Progenitor cell of endocrine pancreas (in vitro differentiated cells): ENCODE results near the gene CDK11B. TPM values are rescaled to one million over a fixed set of nuclear protein-coding genes. Genes with fewer than 3 reads are reported as not detected.
A peak's percentile ranks its signal among the peaks of the same experiment; 100 is the strongest.
"Not testable (repeated sequence)": the region's sequence is repeated elsewhere in the genome, so short reads cannot be mapped to it uniquely, and the experiment has no call there.

ENCODE experiments used
- DNase-seq: peaks from one replicate; pipeline ENCODE4 v3.0.0; 2021; ENCODE audit warnings: low spot score; ENCODE audit not compliant: unreplicated experiment
- H3K27ac Mint-ChIP-seq: 2 replicates; pipeline ENCODE4 v1.8.0; 2021; ENCODE audit warnings: mild to moderate bottlenecking, moderate library complexity, mixed read lengths
- H3K27me3 Mint-ChIP-seq: 2 replicates; pipeline ENCODE4 v1.8.0; 2021; ENCODE audit warnings: mixed read lengths
- H3K36me3 Mint-ChIP-seq: 2 replicates; pipeline ENCODE4 v1.8.0; 2022; ENCODE audit warnings: mixed read lengths; ENCODE audit not compliant: insufficient read depth
- H3K4me1 Mint-ChIP-seq: 2 replicates; pipeline ENCODE4 v1.8.0; 2021; ENCODE audit warnings: low read depth, mixed read lengths
- H3K4me3 Mint-ChIP-seq: 2 replicates; pipeline ENCODE4 v1.8.0; 2021; ENCODE audit warnings: low read depth, mild to moderate bottlenecking, moderate library complexity, mixed read lengths
- H3K9me3 Mint-ChIP-seq: 2 replicates; pipeline ENCODE4 v1.8.0; 2021; ENCODE audit warnings: low read depth, mixed read lengths
- CTCF ChIP-seq: fragments of 200-600 bp; sonication (generic); IDR thresholded peaks from one replicate; pipeline ENCODE4 v1.5.0; 2021; ENCODE audit warnings: antibody characterized with exemption, mild to moderate bottlenecking; ENCODE audit not compliant: unreplicated experiment
- long read RNA-seq: library from polyadenylated mRNA; unstranded; transcript quantifications from one replicate; pipeline ENCODE4 v2.0.0, GENCODE V29; 2020
- total RNA-seq: library from RNA; stranded (reverse); gene quantifications from 2 replicates; pipeline ENCODE4 v1.2.1, GENCODE V29; 2021

The CDK11B gene
- total RNA-seq: 26.3 and 28.7 TPM in 2 replicates
- long read RNA-seq, partial matches to known transcripts: 2 of 2 reads
- long read RNA-seq, other reads (novel, unspliced or antisense): 0 of 2 reads

GRCh38 chr1:1658583-1659549 lies at the start of gene CDK11B:
Gene CDK11B, minus strand, starts transcription at chr1:1659004. Its CDS starts 1,519 bp downstream, at chr1:1657485.
- DNase-seq: peak; percentile 79
- not testable (repeated sequence) for H3K9me3 Mint-ChIP-seq, H3K27me3 Mint-ChIP-seq, H3K4me1 Mint-ChIP-seq, H3K36me3 Mint-ChIP-seq
- H3K4me3 Mint-ChIP-seq: peak within 1 kb of the TSS; percentile 96
- peak within 1 kb of the TSS; percentile 100 for H3K27ac Mint-ChIP-seq
- TF ChIP-seq CTCF: peak; percentile 53

GRCh38 chr1:1707897-1708296 lies 49.1 kb upstream of the CDK11B start:
- H3K4me3 Mint-ChIP-seq, H3K9me3 Mint-ChIP-seq, H3K36me3 Mint-ChIP-seq, H3K27ac Mint-ChIP-seq, DNase-seq, H3K4me1 Mint-ChIP-seq, H3K27me3 Mint-ChIP-seq: not testable (repeated sequence)

- not testable (repeated sequence) for H3K9me3 Mint-ChIP-seq, DNase-seq, H3K27ac Mint-ChIP-seq, H3K4me3 Mint-ChIP-seq, H3K4me1 Mint-ChIP-seq, H3K36me3 Mint-ChIP-seq, H3K27me3 Mint-ChIP-seq
Measured at GRCh38 chr1:1707241-1707640, 48.4 kb upstream of the CDK11B start.

- H3K4me3 Mint-ChIP-seq, H3K4me1 Mint-ChIP-seq, DNase-seq, H3K27ac Mint-ChIP-seq, H3K9me3 Mint-ChIP-seq, H3K27me3 Mint-ChIP-seq, H3K36me3 Mint-ChIP-seq: not testable (repeated sequence)
Measured at GRCh38 chr1:1705623-1706022, 46.8 kb upstream of the CDK11B start.

GRCh38 chr1:1704284-1704957 lies 45.6 kb upstream of the CDK11B start:
- H3K4me3 Mint-ChIP-seq, H3K36me3 Mint-ChIP-seq, H3K27ac Mint-ChIP-seq, DNase-seq, H3K9me3 Mint-ChIP-seq, H3K4me1 Mint-ChIP-seq, H3K27me3 Mint-ChIP-seq: not testable (repeated sequence)

GRCh38 chr1:1703796-1704195 lies 45.0 kb upstream of the CDK11B start:
- DNase-seq: no peak
- H3K4me3 Mint-ChIP-seq: no peak overlapping the region
- H3K27me3 Mint-ChIP-seq: no peaks in the 10 kb centered on the region
- no peak overlapping the region for H3K27ac Mint-ChIP-seq
- no peaks in the 10 kb centered on the region for H3K4me1 Mint-ChIP-seq
- H3K36me3 Mint-ChIP-seq: peaks cover 2% of the 10 kb centered on the region
- no peaks in the 10 kb centered on the region for H3K9me3 Mint-ChIP-seq
- TF ChIP-seq CTCF: no peak

- H3K9me3 Mint-ChIP-seq, H3K4me3 Mint-ChIP-seq, H3K27me3 Mint-ChIP-seq, DNase-seq, H3K27ac Mint-ChIP-seq, H3K4me1 Mint-ChIP-seq, H3K36me3 Mint-ChIP-seq: not testable (repeated sequence)
Measured at GRCh38 chr1:1702506-1702905, 43.7 kb upstream of the CDK11B start.

- not testable (repeated sequence) for H3K4me3 Mint-ChIP-seq, H3K27me3 Mint-ChIP-seq, H3K36me3 Mint-ChIP-seq, H3K4me1 Mint-ChIP-seq, H3K9me3 Mint-ChIP-seq, H3K27ac Mint-ChIP-seq, DNase-seq
Measured at GRCh38 chr1:1700557-1700956, 41.8 kb upstream of the CDK11B start.

- H3K4me1 Mint-ChIP-seq, H3K27ac Mint-ChIP-seq, H3K4me3 Mint-ChIP-seq, H3K9me3 Mint-ChIP-seq, DNase-seq, H3K27me3 Mint-ChIP-seq, H3K36me3 Mint-ChIP-seq: not testable (repeated sequence)
Measured at GRCh38 chr1:1700067-1700466, 41.3 kb upstream of the CDK11B start.

GRCh38 chr1:1699061-1699460 lies 40.3 kb upstream of the CDK11B start:
- not testable (repeated sequence) for H3K36me3 Mint-ChIP-seq, H3K27me3 Mint-ChIP-seq, H3K4me1 Mint-ChIP-seq, H3K4me3 Mint-ChIP-seq, H3K27ac Mint-ChIP-seq, H3K9me3 Mint-ChIP-seq, DNase-seq
